ENCODE measurements around the gene CNTNAP2.
"Not testable (repeated sequence)": the region's sequence is repeated elsewhere in the genome, so short reads cannot be mapped to it uniquely, and the experiment has no call there.

Gene CNTNAP2

DNA sequence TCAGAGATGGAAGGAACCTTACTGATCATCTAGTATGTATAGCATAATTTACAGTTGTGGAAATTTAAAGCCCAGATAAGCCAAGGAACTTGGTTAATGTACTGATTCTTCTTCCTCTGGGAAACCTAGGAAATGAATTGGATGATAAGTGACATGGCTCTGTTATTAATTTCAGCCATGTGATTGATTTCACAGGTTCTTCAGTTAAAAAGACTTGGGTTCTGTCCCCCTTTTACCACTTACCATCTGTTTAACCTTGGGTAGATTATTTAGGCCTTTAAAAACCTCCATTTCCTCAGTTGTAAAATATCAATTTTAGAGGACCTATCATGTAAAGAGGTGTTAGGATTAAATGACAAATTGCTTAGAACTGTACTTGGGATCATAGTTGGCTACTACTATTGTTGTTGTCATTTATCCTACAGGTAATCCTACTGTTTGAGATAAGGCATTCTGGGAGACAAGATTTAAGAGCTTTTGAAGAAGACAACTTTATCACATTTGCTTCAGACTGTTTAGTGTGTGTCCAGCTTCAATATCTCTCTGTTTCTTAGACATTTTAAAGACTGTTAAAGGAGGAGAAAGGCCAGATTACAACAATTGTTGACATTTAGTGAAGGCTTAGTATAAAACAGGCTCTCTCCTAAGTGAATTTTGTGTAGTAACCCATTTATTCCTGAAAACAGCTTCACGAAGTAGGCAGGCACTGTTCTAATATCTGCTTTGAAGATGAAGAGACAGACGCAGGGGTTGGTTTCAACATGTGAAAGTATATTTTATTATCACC, 1476.9 kb downstream of the CNTNAP2 start:
- DNase-seq: no peak

DNA sequence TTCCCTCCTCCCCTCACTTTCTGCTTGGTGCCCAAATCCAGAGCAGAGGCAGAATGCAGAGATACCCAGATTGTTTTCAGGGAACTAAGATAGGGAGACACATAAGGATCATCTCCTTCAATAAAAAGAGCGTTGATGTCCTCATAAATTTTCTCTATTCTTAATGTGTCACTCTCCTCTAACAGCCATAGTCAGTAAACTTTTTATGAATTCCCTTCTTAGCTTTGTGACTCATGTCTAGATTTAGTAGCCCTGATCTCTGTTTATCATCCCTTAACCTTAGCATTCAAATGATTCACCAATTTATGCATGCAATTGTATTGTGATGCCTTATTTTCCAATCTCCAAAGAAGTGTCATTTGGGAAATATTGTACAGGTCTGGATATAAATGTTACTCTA, 1478.4 kb downstream of the CNTNAP2 start:
- DNase-seq: no peak

DNA sequence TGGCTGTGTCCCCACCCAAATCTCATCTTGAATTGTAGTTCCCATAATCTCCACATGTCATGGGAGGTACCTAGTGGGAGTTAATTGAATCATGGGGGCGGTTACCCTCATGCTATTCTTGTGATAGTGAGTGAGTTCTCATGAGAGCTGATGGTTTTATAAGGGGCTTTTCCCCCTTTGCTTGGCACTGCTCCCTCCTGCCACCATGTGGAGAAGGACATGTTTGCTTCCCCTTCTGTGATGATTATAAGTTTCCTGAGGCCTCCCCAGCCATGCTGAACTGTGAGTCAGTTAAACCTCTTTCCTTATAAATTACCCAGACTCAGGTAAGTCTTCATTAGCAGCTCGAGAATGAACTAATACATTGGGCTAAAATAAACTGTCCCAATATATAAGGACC, 1482.1 kb downstream of the CNTNAP2 start:
- DNase-seq: not testable (repeated sequence)

DNA sequence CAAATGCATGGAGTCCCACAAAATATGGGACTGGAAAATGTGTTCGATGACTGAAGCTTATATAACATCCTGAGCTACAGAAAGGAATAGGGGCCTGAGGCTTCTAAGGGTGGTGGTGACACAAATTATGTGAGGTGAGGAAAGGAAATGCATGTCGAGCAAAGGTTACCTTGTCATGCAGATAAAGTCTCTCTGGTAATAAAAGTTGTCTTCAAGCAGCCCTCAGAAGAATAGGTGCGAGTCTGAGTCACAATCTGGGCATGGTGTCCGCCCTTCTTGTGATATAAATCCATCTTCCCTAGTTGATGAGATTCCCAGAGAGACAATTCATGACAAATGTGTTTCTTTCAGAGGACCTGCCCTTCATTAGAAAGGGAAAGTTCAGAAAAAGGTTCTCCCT, 1488.7 kb downstream of the CNTNAP2 start:
- no peak for DNase-seq

DNA sequence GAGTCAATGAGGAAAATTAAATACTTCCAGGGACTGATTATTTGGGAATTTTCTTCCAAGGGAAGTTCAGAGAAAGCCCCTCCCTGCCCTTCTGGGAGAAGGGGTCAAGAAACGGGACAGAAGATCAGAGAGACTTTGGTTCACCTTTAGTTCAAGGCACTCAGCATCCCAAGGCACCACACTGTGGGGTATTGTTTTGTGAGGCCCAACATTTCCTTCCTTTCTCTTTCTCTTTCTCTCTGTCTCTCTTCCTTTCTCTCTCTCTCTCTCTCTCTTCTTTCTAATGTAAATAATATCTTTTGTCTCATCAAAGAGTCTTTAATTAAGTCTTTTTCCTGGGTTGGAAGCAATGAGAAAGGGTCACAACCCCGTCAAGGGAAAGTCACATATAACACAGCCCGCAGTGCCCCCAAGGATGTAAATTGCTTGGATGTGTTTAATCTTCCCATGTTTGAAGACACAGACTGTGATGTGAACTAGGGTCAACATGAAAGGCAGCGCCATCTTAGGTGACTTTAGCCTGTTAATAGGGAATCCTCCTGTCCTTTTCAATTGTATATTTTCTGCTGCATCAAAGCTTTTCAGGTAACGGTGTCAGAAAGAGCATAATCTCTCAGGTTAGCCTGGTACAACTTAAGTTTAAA, 1490.7 kb downstream of the CNTNAP2 start:
- no peak for DNase-seq

DNA sequence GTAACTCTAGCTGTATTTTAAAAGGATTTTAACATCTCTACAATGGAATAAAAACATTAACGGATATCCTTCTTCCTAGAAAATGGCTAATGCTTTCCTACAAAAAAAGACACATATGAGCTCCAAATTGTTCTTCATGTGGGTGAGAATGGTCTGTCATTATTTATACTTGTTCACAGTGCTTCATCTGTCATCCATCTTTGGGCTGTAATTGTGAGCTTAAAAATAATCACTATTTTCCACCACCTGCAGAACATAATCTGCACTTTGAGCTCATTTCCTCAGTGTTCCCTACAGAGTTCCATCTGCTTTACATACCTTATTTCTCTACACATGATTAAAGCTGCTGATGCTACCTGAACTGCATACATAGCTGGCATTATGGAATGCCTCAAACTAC, 1494.8 kb downstream of the CNTNAP2 start:
- no peak for DNase-seq

DNA sequence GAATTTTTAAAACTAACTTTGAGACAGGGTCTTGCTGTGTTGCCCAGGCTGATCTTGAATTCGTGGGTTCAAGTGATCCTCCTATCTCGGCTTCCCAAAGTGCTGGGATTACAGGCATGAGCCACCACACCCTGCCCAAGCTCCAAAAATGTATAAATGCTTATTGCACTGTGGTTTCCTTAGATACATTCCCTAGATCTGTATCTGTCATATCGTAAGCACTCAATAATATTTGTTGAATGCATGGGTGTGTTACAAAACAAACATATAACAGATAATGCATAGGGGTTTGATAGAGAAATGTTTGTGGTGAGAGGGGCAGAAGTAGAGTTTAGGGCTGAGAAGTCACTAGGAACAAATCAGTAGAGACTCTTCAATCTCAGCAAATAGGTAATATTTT, 1518.7 kb downstream of the CNTNAP2 start:
- no peak for DNase-seq

DNA sequence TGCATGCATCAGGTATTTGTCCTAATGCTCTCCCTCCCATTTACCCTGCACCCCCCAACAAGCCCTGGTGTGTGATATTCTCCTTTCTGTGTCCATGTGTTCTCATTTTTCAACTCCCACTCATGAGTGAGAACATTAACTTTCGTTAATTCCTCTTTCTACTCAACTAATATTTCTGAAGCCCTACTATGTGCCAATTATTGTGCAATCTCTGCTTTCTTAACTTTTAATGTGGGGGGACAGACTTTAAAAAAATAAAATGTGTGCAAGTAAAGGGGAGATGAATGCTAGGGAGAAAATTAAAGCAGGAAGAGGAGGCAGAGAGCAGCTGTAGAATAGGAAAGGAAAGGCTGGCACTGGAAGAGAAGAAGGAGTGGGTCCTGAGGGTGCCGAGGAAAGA, 1520.0 kb downstream of the CNTNAP2 start:
- no peak for DNase-seq

DNA sequence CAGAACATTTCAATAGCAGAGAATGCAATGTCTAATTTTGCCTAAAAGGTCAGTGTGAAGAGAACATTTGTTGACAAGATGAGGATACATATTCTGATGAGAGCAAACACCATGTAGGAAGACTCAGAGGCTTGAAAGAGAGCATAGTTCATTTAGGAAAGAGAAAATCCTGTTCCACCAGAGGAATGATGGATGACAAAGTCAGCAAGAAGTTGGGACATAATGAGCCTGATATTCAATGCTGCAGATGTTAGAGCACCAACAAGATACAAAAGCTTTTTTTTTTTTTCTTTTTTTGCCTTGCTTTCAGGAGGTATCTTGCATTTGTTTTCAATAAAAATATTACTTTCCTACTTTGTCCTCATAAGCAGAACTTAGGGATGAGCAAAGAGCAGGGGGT, 1522.0 kb downstream of the CNTNAP2 start:
- no peak for DNase-seq

DNA sequence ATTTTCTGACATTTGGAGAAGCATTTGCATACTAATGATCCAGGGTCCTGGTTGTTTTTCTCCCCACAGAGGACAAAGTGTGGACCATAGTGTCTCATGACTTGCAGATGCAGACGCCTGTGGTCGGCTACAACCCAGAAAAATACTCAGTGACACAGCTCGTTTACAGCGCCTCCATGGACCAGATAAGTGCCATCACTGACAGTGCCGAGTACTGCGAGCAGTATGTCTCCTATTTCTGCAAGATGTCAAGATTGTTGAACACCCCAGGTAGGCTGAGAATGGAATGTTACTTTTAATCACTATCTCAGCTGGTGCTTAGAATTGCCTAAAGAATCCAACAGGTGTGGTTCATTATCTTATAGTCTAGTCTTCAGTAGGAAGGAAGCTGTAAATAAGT, 1522.4 kb downstream of the CNTNAP2 start:
- DNase-seq: no peak

DNA sequence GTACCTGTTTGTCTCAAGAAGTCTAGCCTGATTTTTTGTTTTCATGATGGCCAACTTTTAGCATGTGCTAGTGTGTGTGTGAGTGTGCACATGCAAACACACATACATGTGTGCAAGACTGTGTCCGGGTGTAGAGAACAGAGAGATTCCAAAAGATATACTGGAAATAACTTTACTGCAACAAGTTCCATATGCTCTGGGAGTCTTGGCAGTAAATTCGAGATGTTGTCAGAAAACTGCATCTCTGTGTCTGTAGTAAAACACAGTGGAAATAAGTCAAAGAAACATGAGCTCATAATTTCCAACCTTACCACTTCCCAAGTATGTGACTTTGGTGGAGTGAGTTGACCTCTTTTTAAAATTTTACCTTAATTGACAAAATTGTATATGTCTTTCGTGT, 1523.2 kb downstream of the CNTNAP2 start:
- no peak for DNase-seq

DNA sequence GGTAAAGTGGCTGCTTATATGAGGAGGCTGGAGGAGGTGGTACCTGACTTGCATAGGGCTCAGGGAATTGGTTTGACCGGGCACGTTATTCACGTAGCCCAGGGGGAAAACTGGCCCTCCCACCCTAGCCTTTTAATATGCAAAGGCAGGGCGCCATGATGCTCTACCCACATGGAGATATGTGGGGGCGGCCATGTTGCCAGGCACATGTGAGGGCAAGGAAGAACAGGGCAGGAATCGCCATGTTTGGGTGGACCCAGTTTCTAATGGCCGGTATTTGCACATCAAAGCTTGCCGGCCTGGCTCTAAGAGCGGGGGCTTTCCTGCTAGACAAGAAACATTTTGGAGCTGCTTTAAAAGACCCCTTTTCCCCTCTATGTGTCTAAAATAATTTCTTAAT, 1524.2 kb downstream of the CNTNAP2 start:
- DNase-seq: no peak

DNA sequence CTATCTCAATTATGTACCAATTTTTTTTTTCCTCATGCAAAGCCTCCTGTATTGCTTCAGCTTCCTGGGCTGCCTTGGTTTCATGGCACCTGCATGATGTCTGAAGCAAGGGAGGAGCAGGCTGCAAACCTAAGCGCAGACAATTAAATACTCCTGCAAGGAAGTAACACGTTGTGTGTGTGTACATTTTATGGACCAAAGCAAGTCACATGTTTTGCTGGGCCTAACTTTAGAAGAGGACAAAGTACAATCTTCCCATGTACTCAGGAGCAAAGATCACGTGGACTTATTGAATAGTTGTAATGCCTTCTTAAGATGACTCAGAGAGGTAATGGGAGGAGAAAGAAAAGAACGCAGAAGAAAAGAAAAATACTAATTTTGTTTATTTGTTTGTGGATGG, 1530.0 kb downstream of the CNTNAP2 start:
- DNase-seq: no peak

DNA sequence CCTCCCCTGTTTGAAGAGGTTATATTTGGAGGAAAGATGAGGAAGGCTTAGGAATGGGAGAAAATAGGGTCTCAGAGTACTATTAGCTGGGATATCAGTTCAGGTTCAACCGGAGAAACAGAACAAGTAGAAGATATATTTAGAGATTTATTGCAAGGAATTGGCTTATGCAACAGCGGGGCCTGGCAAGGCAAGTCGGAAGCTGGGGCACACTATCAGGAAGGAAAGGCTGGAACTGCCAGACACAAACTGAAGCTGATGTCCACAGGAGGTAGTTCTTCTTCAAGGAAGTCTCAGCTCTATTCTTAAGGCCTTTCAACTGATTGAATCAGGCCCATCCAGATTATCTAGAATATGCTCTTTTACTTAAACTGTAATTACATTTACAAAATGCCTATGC, 1534.4 kb downstream of the CNTNAP2 start:
- DNase-seq: no peak

DNA sequence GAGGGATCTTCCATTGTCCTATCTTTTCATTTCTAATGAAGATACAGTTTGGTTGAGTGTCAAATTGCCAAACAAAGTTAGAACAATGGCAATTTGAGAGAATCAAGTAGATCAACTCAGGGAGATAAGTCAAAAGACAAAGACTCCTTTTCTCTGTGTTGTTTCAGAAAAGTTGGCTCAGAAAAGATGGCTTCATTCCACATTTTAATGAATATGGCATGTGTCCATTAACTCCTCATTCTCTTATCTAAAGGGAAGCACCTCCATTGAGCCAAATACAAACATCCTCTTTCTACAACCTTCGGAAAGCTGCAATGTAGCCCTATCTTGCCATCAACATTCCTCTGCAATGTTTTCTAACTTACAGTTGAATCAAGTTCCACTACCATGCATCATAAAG, 1535.0 kb downstream of the CNTNAP2 start:
- DNase-seq: no peak

DNA sequence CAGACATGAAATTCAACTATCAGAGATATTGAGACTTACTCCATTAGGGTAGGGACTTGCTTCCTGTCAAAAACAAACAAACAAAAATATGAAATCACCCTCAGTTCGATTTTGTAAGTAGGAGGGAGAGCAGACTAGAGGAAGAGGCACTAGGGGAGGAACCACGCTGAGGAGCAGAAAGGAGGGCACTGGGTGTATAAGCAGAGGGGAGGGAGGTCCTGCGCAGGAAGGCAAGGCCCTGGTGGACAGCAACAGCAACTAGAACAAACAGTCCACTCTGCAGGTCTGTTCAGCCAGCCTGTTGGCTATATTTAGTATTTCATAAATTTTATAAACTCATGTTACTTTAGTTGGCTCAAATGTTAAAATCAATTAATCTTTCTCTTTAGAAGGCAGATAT, 1536.9 kb downstream of the CNTNAP2 start:
- DNase-seq: no peak

DNA sequence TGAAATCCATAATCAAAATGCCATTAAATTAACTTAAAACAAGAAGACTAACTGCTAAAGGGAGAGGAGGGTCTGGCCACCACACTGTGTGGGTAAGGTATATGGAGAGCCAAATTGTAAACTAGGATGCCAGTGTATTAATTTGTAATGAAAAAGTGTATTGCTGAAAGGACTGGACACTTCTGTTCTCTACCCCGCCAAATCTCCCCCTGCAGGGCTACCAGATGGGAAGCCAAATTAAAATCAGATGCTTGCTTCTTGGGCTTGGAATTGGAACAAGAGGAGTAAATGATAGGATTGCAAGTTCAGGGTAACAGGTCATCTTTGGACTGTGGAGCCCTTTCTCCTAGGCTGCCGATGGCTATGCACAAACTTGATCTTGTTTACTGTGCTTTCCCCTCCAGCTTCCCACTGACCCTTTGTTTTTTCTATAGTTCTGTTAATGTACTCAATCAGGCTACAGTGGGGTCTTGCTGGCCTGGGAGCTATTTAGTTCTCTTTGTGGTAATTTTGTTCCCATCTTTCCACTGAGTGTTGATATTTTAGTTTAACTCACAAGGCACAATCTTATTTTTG, 1541.9 kb downstream of the CNTNAP2 start:
- DNase-seq: no peak

DNA sequence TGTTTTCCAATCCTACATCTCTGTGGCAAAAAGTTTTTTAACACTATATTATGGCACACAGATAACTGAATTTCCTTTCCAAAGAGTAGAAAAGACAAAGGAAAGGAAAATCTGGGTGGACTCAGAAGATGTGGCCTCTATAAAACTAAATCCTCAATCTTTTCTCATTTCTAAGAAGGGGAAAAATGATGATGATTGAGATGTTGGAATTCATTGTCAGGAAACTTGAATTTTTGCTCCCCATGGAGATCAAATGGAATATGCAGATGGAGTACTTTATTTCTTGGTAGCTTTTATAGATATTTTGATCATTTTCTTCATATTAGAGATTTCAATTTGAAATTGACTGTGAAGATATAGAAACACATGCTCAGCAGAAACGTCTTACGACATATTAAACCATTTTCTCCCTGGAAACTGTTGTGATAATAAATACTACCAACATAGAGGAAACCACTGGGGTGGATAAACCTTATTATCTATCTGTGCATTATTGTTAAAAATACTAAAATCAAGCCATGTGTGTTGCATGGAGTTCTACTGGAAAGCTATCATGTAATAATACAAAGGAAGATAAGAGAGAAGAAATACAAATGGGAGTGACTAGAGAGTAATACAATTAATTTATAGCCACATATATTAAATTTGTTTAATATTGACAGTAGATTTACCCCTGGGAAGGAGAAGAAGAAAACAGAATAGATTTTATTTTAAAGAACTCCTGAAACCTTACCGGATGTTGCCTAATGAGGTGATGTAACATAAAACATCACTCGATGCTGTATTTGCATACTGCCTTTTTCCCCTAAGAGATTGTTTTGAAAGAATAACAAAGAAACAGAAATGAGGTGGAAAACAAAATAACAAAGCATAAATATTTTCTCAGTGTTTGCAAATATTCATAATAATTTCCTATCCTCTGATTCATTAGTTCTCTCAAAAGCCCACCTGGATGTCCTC, 1542.7 kb downstream of the CNTNAP2 start:
- no peak for DNase-seq

DNA sequence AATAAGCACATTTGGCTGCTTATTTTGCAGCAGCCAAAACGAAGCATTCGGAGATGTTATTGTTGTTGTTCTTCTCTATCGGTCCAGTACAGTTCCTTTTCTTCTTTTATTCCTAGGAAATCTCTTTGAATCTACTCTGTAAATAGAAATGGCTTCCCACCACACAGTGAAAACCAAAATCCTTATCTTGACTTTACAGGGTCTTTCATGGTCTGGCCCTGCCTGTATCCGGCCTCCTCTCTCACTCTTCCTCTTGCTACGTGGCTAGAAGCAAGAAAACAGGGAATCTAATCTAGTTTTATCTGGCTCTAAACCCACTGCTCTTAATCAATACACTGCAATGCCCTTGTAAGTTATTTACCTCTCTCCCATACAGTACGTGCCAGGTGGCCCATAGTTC, 1547.9 kb downstream of the CNTNAP2 start:
- DNase-seq: no peak

DNA sequence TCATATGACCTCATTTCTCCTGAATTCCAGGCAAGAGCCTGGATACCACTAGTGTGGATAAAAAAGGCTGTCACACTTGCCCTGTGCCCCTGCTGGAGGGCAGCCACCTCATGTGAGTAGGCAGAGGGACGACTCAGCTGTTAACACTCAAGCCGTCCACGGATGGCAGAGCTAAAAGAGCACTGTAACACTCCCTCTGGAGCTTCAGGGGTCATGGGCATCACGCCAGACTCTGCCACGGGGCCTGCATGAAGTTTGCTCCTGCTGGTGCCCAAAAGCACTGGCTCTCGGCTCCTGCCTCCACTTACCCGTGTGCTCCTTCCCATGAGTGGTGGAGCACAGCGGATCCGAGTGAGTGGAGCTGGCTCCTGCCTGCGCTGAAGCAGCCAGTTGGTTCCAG, 1554.2 kb downstream of the CNTNAP2 start:
- no peak for DNase-seq

DNA sequence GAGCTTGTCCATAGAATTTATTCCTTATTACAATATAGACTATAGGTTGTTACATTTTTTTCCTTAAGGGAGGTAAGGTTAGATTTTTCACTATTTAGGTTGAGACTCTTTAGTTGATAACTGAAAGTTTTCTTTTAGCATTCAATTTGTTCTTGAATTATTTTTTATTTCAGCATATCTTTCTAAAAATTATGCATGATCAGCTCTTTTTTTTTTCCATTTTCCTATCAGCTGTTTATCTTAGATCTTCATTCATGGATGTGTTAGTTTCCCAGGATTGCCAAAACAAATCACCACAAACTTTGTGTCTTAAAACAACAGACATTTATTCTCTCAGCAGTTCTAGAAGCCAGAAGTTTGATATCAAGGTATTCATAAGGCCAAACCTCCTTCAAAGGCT, 1558.1 kb downstream of the CNTNAP2 start:
- DNase-seq: no peak

DNA sequence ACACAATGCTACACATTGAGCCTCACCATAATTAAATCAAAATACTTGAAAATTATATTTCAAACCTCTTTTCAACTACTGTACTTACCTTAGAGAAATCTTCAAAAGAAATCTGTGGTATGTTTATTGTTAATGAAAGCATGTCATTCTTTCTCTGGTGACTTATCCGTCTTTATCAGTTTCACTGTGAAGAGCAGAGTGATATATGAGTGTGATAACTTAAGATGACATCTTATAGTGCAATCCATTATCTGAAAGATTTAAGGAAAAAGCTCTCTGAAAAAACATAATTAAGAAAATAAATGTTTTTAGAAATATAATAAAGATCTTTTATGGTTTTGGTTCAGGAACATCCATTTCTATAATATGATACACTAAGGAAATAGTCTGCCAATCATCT, 1562.3 kb downstream of the CNTNAP2 start:
- DNase-seq: no peak

DNA sequence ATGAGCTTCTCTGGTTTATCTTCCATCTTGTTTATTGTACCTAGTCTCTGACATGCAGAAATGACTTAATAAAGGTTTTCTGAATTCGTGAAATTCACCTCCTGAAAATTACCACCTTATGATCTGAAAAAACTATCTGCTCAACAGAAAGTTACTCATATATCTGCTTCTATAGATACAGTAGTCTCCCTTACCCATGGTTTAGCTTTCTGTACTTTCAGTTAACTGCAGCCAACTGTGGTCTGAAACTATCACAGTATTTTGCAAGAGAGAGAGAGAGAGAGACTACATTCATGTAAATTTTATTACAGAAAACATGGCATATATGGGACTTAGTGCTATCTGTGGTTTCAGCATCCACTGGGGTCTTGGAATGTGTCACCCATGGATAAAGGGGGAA, 1564.9 kb downstream of the CNTNAP2 start:
- no peak for DNase-seq

Measured in suppressor macrophage treated with lipopolysaccharide for 4 hours (primary cell).